Thyroid gland (tissue), 4 donors: ENCODE measurements around the gene ABCG1.

Experiments
- POLR2A ChIP-seq, 2 donors: fragments of 450-650 bp; IDR thresholded peaks; one replicate each; pipeline ENCODE4 v1.6.1; 2017; ENCODE audit warnings: antibody characterized with exemption in 2 of 2, mild to moderate bottlenecking in 2 of 2, moderate library complexity in 1 of 2
- TF ChIP-seq, protein P1 (sequence below), 6 experiments: fragments of 200-600 bp in 3 of 6; fragments of 450-650 bp in 3 of 6; sonication (generic) in 3 of 6; IDR thresholded peaks; one replicate each; pipeline ENCODE4 v1.5.1; 2016 to 2019; ENCODE audit warnings: antibody characterized with exemption in 6 of 6, mild to moderate bottlenecking in 2 of 6, inconsistent platforms in 1 of 6, moderate library complexity in 1 of 6

DNA sequence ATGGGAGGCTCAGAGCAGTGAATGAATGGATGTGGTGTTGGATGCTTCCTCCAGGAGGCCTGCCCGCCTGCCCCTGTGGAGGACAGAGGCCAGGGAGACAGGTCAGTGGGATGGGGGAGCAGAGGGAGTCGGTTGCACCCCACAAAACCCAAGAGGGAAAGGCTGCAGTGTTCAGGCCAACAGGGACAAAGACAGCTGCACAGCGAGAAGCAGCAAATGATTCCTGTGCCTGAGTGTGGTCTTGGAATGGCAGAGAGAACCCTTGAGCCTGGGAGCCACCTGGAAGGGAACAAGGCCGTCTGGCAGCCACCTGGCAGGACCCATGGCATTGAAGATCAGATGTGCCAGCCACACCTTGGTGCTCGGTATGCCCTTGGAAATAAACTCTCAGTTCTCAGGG, 88.2 kb downstream of the ABCG1 start:
- TF ChIP-seq, protein P1, sequence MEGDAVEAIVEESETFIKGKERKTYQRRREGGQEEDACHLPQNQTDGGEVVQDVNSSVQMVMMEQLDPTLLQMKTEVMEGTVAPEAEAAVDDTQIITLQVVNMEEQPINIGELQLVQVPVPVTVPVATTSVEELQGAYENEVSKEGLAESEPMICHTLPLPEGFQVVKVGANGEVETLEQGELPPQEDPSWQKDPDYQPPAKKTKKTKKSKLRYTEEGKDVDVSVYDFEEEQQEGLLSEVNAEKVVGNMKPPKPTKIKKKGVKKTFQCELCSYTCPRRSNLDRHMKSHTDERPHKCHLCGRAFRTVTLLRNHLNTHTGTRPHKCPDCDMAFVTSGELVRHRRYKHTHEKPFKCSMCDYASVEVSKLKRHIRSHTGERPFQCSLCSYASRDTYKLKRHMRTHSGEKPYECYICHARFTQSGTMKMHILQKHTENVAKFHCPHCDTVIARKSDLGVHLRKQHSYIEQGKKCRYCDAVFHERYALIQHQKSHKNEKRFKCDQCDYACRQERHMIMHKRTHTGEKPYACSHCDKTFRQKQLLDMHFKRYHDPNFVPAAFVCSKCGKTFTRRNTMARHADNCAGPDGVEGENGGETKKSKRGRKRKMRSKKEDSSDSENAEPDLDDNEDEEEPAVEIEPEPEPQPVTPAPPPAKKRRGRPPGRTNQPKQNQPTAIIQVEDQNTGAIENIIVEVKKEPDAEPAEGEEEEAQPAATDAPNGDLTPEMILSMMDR (IDR thresholded peaks at IDR 0.05) = no peak
- no peak for TF ChIP-seq POLR2A (IDR thresholded peaks at IDR 0.05)
